ENCODE data around the gene ACSS1. TPM values are rescaled to one million over a fixed set of nuclear protein-coding genes. Genes with fewer than 3 reads are reported as not detected.

ACSS1 gene
- total RNA-seq (2022; extraction: Qiagen RNA extraction; ENCODE audit: low read depth), result 8.2 to 16.0 TPM (median 15.3 TPM) in 5 replicates

DNA sequence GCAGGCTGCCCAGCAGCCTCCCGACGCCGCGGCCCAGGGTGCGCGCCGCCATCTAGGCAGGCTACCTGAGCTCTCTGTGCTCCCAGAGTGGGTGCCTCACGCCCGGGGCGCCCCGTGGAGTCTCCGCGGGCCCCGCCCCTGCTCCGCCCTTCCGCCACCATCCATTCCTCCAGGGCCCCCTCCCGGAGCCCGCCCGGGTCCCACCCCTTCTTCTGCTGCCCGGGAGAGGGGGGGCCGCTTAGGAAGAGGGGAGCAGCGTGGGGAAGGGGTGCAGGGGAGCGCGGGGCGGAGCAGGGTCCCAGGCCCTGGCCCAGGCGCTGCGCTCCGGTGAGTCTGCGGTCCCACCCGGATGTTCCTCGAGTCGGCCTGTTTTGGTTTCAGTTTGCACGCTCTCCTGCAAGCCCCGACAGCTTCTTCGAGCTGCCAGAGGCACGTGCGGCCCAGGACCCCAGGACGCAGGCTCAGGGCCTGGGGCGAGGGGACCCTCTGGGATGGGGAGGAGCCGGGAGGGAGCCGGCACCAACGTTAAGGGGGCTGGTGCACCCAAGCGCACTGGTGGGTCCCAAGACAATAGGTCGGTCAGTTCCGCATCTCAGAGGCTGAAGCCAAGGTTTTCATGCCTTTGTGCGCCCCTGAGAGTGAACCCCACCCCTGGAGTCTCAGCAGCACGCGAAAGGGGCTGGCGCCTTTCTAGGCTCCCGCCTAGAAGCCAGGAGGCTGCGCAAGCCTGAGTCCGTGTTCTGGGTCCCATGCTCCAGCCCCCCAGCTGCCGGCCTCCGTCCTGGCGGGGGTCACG lies at the start of gene ACSS1:
ACSS1 (minus strand) TSS at position 89 of the 796 bp plus-strand sequence; CDS start at position 52, 37 bp downstream.

DNA sequence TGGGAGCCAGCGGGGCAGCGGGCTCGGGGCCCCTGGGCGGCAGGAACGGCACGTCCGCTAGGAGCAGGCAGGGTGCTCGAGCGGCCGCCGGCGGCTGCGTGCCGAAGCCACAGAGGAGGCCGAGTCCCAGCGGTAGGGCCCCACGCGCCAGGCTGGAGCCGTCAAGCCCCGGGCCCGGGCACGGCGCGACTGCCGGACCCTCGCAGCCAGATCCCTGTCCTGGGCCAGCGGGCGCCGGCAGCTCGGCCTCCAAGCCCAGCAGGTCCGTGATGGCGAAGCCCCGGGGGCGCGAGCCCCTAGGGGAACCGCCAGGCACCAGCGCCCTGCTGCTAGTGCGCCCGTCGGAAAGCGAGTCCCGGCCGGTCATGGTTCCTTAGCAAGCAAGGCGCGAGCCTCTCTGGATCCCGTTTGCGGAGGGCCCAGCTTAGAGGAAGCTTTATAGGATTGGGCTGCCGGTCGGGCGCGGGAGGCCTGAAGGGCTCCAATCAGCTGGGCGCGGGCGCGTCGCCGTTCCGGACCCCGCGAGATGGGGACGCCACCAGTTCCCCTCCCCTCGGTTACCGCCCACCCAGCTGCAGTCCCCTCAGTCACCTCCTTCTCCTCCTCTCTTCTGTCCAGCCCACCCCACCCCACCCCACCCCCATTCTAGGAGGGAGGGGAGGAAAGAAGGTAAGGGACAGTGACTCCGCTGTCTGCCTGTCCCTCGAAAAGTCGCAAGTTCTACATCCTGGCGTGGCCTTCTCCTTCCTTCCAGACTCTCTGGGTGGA lies 24.0 kb upstream of the ACSS1 start, which contains the start of gene VSX1:
VSX1 (minus strand) TSS at position 412 of the 768 bp plus-strand sequence; CDS start at position 367, 45 bp downstream.

GRCh38 chr20:24992487-24993205 lies 65.3 kb downstream of the ACSS1 start, which contains the start of gene APMAP:
TSS of gene APMAP (minus strand) at chr20:24992751. CDS start at chr20:24992688, 63 bp downstream.

Other genes with a start within 250 kb of the ACSS1 start
- gene CST7, start 108.9 kb downstream of the ACSS1 start, total RNA-seq (2022; extraction: Qiagen RNA extraction; ENCODE audit: low read depth), result not detected in 5 replicates
- 145 to 179 TPM (median 170 TPM) in 5 replicates for gene APMAP, start 65.4 kb downstream of the ACSS1 start, total RNA-seq (2022; extraction: Qiagen RNA extraction; ENCODE audit: low read depth)
- gene VSX1, start 24.0 kb upstream of the ACSS1 start, total RNA-seq (2022; extraction: Qiagen RNA extraction; ENCODE audit: low read depth), result 0.89 to 1.2 TPM (median 1.0 TPM) in 5 replicates
- gene ENTPD6, start 137.6 kb upstream of the ACSS1 start, total RNA-seq (2022; extraction: Qiagen RNA extraction; ENCODE audit: low read depth), result 95.6 to 175 TPM (median 153 TPM) in 5 replicates
- gene PYGB, start 189.9 kb upstream of the ACSS1 start, total RNA-seq (2022; extraction: Qiagen RNA extraction; ENCODE audit: low read depth), result 188 to 286 TPM (median 265 TPM) in 5 replicates

Data from A549 treated with ZK216348 at 1 μM for 4 hours (cell line).